Lower leg skin (tissue), 3 donors: Measurements from ENCODE around the gene ACAD10.

Experiments
- CTCF ChIP-seq, 3 donors: fragments of 450-650 bp; IDR thresholded peaks; one replicate each; pipeline ENCODE4 v1.5.1; 2016; ENCODE audit warnings: antibody characterized with exemption in 3 of 3, mild to moderate bottlenecking in 3 of 3, moderate library complexity in 2 of 3
- POLR2A ChIP-seq, 2 donors: fragments of 450-650 bp; IDR thresholded peaks; one replicate each; pipeline ENCODE4 v1.6.1; 2016 to 2017; ENCODE audit warnings: antibody characterized with exemption in 2 of 2, mild to moderate bottlenecking in 1 of 2, moderate library complexity in 1 of 2

GRCh38 chr12:111640506-111640905 is 45.3 kb upstream of the ACAD10 start:
- TF ChIP-seq CTCF (IDR thresholded peaks at IDR 0.05) = no peak
- TF ChIP-seq POLR2A (IDR thresholded peaks at IDR 0.05) = no peak
